Natural killer cell treated with Interleukin-12 subunit alpha and Interleukin-12 subunit beta and Interleukin-15 and Interleukin-18, amount 100 ng/mL, for 72 hours (primary cell): Measurements from ENCODE around the gene KRTAP4-1. TPM values are rescaled to one million over a fixed set of nuclear protein-coding genes. Genes with fewer than 3 reads are reported as not detected.
"Not testable (repeated sequence)": the region's sequence is repeated elsewhere in the genome, so short reads cannot be mapped to it uniquely, and the experiment has no call there.

Source experiments
- ATAC-seq, 2 donors: fragments of 150-1000 bp; cut with Tn5 transposase in 1 of 2; sonication (Bioruptor Pico), chemical (Tn5 transposase) in 1 of 2; 2 replicates each; pipeline ENCODE4 v1.10.0; 2021
- DNase-seq: peaks from one replicate; pipeline ENCODE4 v3.0.0; 2022; ENCODE audit warnings: low spot score
- H3K27ac Mint-ChIP-seq, 2 donors: 1 replicate in 1 of 2; 2 replicates in 1 of 2; pipeline ENCODE4 v1.8.0; 2022; ENCODE audit warnings: mixed read lengths in 2 of 2, mild to moderate bottlenecking in 1 of 2, moderate library complexity in 1 of 2
- H3K27me3 Mint-ChIP-seq, 2 donors: 1 replicate in 1 of 2; 2 replicates in 1 of 2; pipeline ENCODE4 v1.8.0; 2022; ENCODE audit warnings: mixed read lengths in 2 of 2
- H3K36me3 Mint-ChIP-seq: one replicate; pipeline ENCODE4 v1.8.0; 2022; ENCODE audit warnings: mixed read lengths
- H3K4me1 Mint-ChIP-seq, 2 donors: 1 replicate in 1 of 2; 2 replicates in 1 of 2; pipeline ENCODE4 v1.8.0; 2022; ENCODE audit warnings: low read depth in 2 of 2, mixed read lengths in 2 of 2, mild to moderate bottlenecking in 1 of 2
- H3K4me3 Mint-ChIP-seq: one replicate; pipeline ENCODE4 v1.8.0; 2022; ENCODE audit warnings: mixed read lengths
- H3K9me3 Mint-ChIP-seq: 2 replicates; pipeline ENCODE4 v1.8.0; 2022; ENCODE audit warnings: mixed read lengths
- total RNA-seq, 2 donors: library from RNA; stranded (reverse); gene quantifications; one replicate each; pipeline ENCODE4 v1.2.3, GENCODE V29; 2022

Gene KRTAP4-1
- total RNA-seq, 2 donors from 2014 or later = not detected

DNA sequence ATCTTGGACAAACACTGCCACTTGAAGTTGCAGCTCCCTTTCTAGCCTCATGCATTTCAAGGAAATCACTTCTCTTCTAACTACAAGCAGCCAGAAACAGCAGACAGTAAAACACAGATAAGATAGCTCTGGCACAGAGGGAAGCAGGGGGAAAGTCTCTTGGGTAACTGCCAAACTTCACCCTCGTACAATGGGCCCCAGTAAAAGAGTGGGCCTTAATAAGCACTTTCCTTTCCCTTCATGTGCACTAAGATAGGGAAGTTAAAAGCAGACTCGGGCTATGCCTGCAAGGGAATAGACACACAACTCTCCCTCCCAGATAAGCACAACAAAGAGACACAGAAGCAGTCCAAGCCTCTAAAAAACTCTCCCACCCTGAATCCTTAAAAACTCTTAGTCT, 30.9 kb downstream of the KRTAP4-1 start:
- Mint-ChIP-seq H3K27ac (no peak overlapping the region), H3K36me3 (no peaks in the 10 kb centered on the region), H3K4me3 (no peak overlapping the region), H3K9me3 (no peaks in the 10 kb centered on the region), H3K4me1 (no peaks in the 10 kb centered on the region), H3K27me3 (peaks cover 34 to 62% of the 10 kb centered on the region in 2 donors)
- DNase-seq (no peak), ATAC-seq (no peak)

- Mint-ChIP-seq H3K9me3 (no peaks in the 10 kb centered on the region), H3K36me3 (no peaks in the 10 kb centered on the region), H3K27me3 (peaks cover 32 to 54% of the 10 kb centered on the region in 2 donors), H3K27ac (no peak overlapping the region), H3K4me1 (no peaks in the 10 kb centered on the region), H3K4me3 (no peak overlapping the region)
- ATAC-seq = no peak
- DNase-seq = no peak
These were observed 33.2 kb downstream of the KRTAP4-1 start for GRCh38 chr17:41151525-41151924.

DNA sequence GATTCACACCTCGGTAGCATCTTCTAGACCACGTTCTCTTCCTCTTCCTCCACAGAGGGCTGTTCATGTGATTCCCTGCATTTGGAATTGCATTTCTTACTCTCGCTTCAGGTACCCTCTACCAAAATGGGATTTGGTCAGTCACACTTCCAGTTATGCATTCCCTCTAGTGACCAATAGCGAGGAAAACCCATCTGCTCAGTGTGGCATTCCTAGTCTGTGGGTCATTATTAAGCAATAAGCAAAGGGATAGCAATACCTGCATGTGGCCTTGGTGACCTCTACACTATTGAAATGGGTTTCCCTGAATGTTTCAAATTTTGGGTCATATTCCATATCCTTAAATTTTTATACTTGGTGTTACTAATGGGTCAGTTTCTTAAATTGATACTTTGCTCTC, 34.7 kb downstream of the KRTAP4-1 start:
- Mint-ChIP-seq H3K27ac (no peak overlapping the region), H3K4me1 (no peaks in the 10 kb centered on the region), H3K4me3 (no peak overlapping the region), H3K36me3 (no peaks in the 10 kb centered on the region), H3K27me3 (peaks cover 28 to 50% of the 10 kb centered on the region in 2 donors), H3K9me3 (no peaks in the 10 kb centered on the region)
- ATAC-seq (no peak), DNase-seq (no peak)

- no peak within 1 kb of the TSS for H3K4me3 Mint-ChIP-seq
- H3K4me1 Mint-ChIP-seq = no peaks in the 10 kb centered on the region
- H3K27me3 Mint-ChIP-seq = peaks cover 28 to 49% of the 10 kb centered on the region in 2 donors
- no peak for DNase-seq
- H3K27ac Mint-ChIP-seq = no peak within 1 kb of the TSS
- no peaks in the 10 kb centered on the region for H3K9me3 Mint-ChIP-seq
- H3K36me3 Mint-ChIP-seq = no peaks in the 10 kb centered on the region
- no peak for ATAC-seq
These were observed 35.1 kb downstream of the KRTAP4-1 start, which contains the start of gene KRTAP4-5 for GRCh38 chr17:41149652-41149985. Gene KRTAP4-5, minus strand, starts transcription at chr17:41149825. Its CDS starts 58 bp downstream, at chr17:41149767.

DNA sequence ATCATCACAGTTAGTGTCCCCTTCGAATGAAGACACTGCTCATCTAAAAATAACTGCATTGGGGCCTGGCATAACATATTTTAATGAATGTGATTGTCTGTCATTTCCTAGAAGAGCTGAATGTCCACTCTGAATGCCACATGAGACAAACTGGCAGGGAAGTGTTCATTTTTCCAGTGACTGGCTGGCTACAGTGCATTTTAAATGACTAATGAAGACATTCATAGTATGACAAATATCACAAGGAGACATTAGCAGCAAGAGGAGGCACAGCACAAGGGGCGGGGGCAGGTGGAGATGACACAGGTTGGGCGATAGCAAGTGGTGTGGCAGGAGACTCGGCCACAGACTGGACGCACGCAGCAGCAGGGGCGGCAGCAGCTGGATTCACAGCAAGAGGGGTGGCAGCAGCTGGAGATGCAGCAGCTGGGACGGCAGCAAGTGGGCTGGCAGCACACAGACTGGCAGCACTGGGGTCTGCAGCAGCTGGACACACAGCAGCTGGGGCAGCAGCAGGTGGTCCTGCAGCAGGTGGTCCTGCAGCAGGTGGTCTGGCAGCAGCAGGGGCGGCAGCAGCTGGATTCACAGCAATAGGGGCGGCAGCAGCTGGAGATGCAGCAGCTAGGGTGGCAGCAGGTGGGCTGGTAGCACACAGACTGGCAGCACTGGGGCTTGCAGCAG, 35.6 kb downstream of the KRTAP4-1 start:
- not testable (repeated sequence) for H3K27ac Mint-ChIP-seq

GRCh38 chr17:41147531-41148204, 37.0 kb downstream of the KRTAP4-1 start:
- DNase-seq = no peak
- H3K9me3 Mint-ChIP-seq = peaks cover 5% of the 10 kb centered on the region
- H3K27me3 Mint-ChIP-seq = peaks cover 22 to 43% of the 10 kb centered on the region in 2 donors
- H3K4me3 Mint-ChIP-seq = no peak overlapping the region
- peaks cover 10% of the 10 kb centered on the region for H3K36me3 Mint-ChIP-seq
- no peaks in the 10 kb centered on the region for H3K4me1 Mint-ChIP-seq
- H3K27ac Mint-ChIP-seq = no peak overlapping the region
- ATAC-seq = no peak

More for the DNA sequence above, 35.6 kb downstream of the KRTAP4-1 start:
- H3K4me1 Mint-ChIP-seq, DNase-seq, H3K9me3 Mint-ChIP-seq, H3K36me3 Mint-ChIP-seq, ATAC-seq, H3K4me3 Mint-ChIP-seq: not testable (repeated sequence)
- peaks cover 27 to 47% of the 10 kb centered on the region in 2 donors for H3K27me3 Mint-ChIP-seq

DNA sequence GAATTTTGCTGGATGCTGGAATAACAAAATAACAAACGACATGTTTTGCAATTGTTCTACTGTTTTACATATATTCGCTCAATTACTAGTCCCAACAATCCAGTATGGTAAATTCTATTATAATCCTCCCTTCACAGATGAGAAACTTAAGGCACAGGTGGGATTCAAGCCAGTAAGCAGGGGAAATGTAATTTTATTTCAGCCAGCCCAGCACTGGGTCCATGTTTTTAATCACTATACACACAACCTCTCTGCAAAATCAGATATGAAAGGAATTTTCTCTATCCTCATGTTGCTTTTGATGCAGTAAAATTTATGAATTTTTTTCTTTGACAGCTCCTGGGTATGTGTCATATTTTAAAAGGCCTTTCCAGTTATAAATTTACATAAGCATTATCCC, 39.5 kb downstream of the KRTAP4-1 start:
- DNase-seq (no peak), ATAC-seq (no peak)
- peaks cover 24 to 56% of the 10 kb centered on the region in 2 donors for H3K27me3 Mint-ChIP-seq
- H3K4me3 Mint-ChIP-seq = no peak overlapping the region
- H3K9me3 Mint-ChIP-seq = peaks cover 8% of the 10 kb centered on the region
- H3K36me3 Mint-ChIP-seq = peaks cover 22% of the 10 kb centered on the region
- H3K27ac Mint-ChIP-seq = no peak overlapping the region
- no peaks in the 10 kb centered on the region for H3K4me1 Mint-ChIP-seq

GRCh38 chr17:41144846-41145245, 39.9 kb downstream of the KRTAP4-1 start:
- H3K36me3 Mint-ChIP-seq = peaks cover 23% of the 10 kb centered on the region
- H3K9me3 Mint-ChIP-seq = peaks cover 8% of the 10 kb centered on the region
- H3K4me3 Mint-ChIP-seq = no peak overlapping the region
- H3K27ac Mint-ChIP-seq = no peak overlapping the region
- peaks cover 24 to 58% of the 10 kb centered on the region in 2 donors for H3K27me3 Mint-ChIP-seq
- no peak for DNase-seq
- ATAC-seq = no peak
- no peaks in the 10 kb centered on the region for H3K4me1 Mint-ChIP-seq

GRCh38 chr17:41141361-41141760, 43.4 kb downstream of the KRTAP4-1 start:
- Mint-ChIP-seq H3K4me1 (no peaks in the 10 kb centered on the region), H3K36me3 (peaks cover 29% of the 10 kb centered on the region), H3K9me3 (peaks cover 12% of the 10 kb centered on the region), H3K27me3 (peaks cover 25 to 67% of the 10 kb centered on the region in 2 donors), H3K27ac (no peak overlapping the region), H3K4me3 (no peak overlapping the region)
- ATAC-seq (no peak), DNase-seq (no peak)

- Mint-ChIP-seq H3K27ac (no peak within 1 kb of the TSS), H3K27me3 (peaks cover 25 to 61% of the 10 kb centered on the region in 2 donors), H3K9me3 (peaks cover 12% of the 10 kb centered on the region), H3K4me3 (no peak within 1 kb of the TSS), H3K36me3 (peaks cover 29% of the 10 kb centered on the region), H3K4me1 (no peaks in the 10 kb centered on the region)
- DNase-seq = no peak
- ATAC-seq = no peak
These were observed 44.2 kb downstream of the KRTAP4-1 start, which contains the start of gene KRTAP4-6 for GRCh38 chr17:41140360-41141131. Gene KRTAP4-6, minus strand, starts transcription at chr17:41140544. Its CDS starts 57 bp downstream, at chr17:41140487.

DNA sequence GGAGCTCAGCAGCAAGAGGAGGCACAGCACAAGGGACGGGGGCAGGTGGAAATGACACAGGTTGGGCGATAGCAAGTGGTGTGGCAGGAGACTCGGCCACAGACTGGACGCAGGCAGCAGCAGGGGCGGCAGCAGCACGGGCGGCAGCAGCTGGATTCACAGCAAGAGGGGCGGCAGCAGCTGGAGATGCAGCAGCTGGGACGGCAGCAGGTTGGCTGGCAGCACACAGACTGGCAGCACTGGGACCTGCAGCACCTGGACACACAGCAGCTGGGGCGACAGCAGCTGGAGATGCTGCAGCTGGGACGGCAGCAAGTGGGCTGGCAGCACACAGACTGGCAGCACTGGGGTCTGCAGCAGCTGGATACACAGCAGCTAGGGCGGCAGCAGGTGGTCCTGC, 44.8 kb downstream of the KRTAP4-1 start:
- not testable (repeated sequence) for ATAC-seq, H3K4me1 Mint-ChIP-seq, H3K4me3 Mint-ChIP-seq, DNase-seq, H3K27ac Mint-ChIP-seq
- H3K36me3 Mint-ChIP-seq = peaks cover 29% of the 10 kb centered on the region
- H3K9me3 Mint-ChIP-seq = peaks cover 12% of the 10 kb centered on the region
- peaks cover 25 to 56% of the 10 kb centered on the region in 2 donors for H3K27me3 Mint-ChIP-seq
